IMR-90 (cell line): ENCODE results near the gene HCRTR2. TPM values are rescaled to one million over a fixed set of nuclear protein-coding genes. Genes with fewer than 3 reads are reported as not detected.

ENCODE experiments used
- ATAC-seq: fragments of 200-7000 bp; cut with Tn5 transposase; 2 replicates; pipeline ENCODE4 v1.9.1; 2020; ENCODE audit warnings: low read depth, mild to moderate bottlenecking, moderate library complexity
- BruUV-seq: library from RNA; stranded (reverse); fragments of 400-500 nt; replicated peaks from 2 replicates; lab custom pipeline; 2021; lab: Mats Ljungman, UMichigan
- CTCF ChIA-PET: fragments of 300-600 bp; formaldehyde crosslinking; extraction: SDS; loops from one replicate; lab custom pipeline; 2021; ENCODE audit warnings: antibody characterized with exemption; lab: Yijun Ruan, JAX
- POLR2A ChIA-PET: fragments of 300-600 bp; sonication (Branson Sonifier 250); formaldehyde crosslinking; loops from one replicate; lab custom pipeline; 2022; ENCODE audit warnings: antibody characterized with exemption; ENCODE audit not compliant: unreplicated experiment; lab: Charles Lee
- DNase-seq: peaks from one replicate; pipeline ENCODE4 v3.0.0; 2013
- H2AFZ ChIP-seq: replicated peaks from 2 replicates; pipeline ENCODE3; 2013; ENCODE audit warnings: low read length, mild to moderate bottlenecking; ENCODE audit not compliant: poor library complexity
- H2AK5ac ChIP-seq: 2 replicates; pipeline ENCODE4 v1.6.1; 2013; ENCODE audit warnings: low read depth, low read length, inconsistent platforms
- H2AK9ac ChIP-seq: replicated peaks from 2 replicates; pipeline ENCODE3; 2013; ENCODE audit warnings: mild to moderate bottlenecking, low read depth, low read length, moderate library complexity; ENCODE audit not compliant: poor library complexity
- H2BK120ac ChIP-seq: 2 replicates; pipeline ENCODE4 v1.6.1; 2013; ENCODE audit warnings: low read depth, low read length, inconsistent platforms
- H2BK15ac ChIP-seq: 3 replicates; pipeline ENCODE4 v1.6.1; 2013; ENCODE audit warnings: low read depth, low read length, inconsistent platforms
- H2BK20ac ChIP-seq: 2 replicates; pipeline ENCODE4 v1.6.1; 2013; ENCODE audit warnings: low read depth, mild to moderate bottlenecking, inconsistent platforms, low read length, moderate library complexity
- H2BK5ac ChIP-seq: 2 replicates; pipeline ENCODE4 v1.6.1; 2013; ENCODE audit warnings: mild to moderate bottlenecking, low read depth, low read length, inconsistent platforms; ENCODE audit not compliant: poor library complexity, severe bottlenecking
- H3K14ac ChIP-seq: replicated peaks from 2 replicates; pipeline ENCODE4 v1.6.1; 2013; ENCODE audit warnings: low read depth, low read length, inconsistent platforms
- H3K18ac ChIP-seq: 2 replicates; pipeline ENCODE4 v1.6.1; 2013; ENCODE audit warnings: low read depth, low read length, control low read depth
- H3K23ac ChIP-seq: 2 replicates; pipeline ENCODE4 v1.6.1; 2013; ENCODE audit warnings: low read depth, low read length, inconsistent platforms
- H3K27ac ChIP-seq: 2 replicates; pipeline ENCODE4 v1.5.1; 2013; ENCODE audit warnings: mild to moderate bottlenecking, control low read depth, low read length; ENCODE audit not compliant: insufficient read depth
- H3K27me3 ChIP-seq: 2 replicates; pipeline ENCODE4 v1.6.1; 2013; ENCODE audit warnings: low read length; ENCODE audit not compliant: control insufficient read depth, insufficient read depth
- H3K36me3 ChIP-seq: 2 replicates; pipeline ENCODE4 v1.6.1; 2013; ENCODE audit warnings: low read length, mixed read lengths; ENCODE audit not compliant: control insufficient read depth, insufficient read depth
- H3K4ac ChIP-seq: 2 replicates; pipeline ENCODE4 v1.6.1; 2013; ENCODE audit warnings: low read depth, low read length, inconsistent platforms
- H3K4me1 ChIP-seq: 2 replicates; pipeline ENCODE4 v1.6.1; 2013; ENCODE audit warnings: low read length, mixed read lengths; ENCODE audit not compliant: control insufficient read depth, insufficient read depth
- H3K4me2 ChIP-seq: 2 replicates; pipeline ENCODE4 v1.6.1; 2013; ENCODE audit warnings: low read depth, mild to moderate bottlenecking, control low read depth, low read length, moderate library complexity
- H3K4me3 ChIP-seq: 2 replicates; pipeline ENCODE4 v1.5.1; 2013; ENCODE audit warnings: low read depth, mild to moderate bottlenecking, control low read depth, low read length, moderate library complexity; ENCODE audit not compliant: insufficient read depth
- H3K56ac ChIP-seq: 2 replicates; pipeline ENCODE4 v1.6.1; 2013; ENCODE audit warnings: low read length, inconsistent platforms; ENCODE audit not compliant: insufficient read depth; ENCODE audit errors: extremely low read depth
- H3K79me1 ChIP-seq, 2 experiments: 2 replicates each; pipeline ENCODE4 v1.6.1; 2013; ENCODE audit warnings: low read length in 2 of 2, inconsistent platforms in 1 of 2, low read depth in 1 of 2
- H3K9ac ChIP-seq: 2 replicates; pipeline ENCODE4 v1.6.1; 2013; ENCODE audit warnings: low read depth, low read length, control low read depth
- H3K9me1 ChIP-seq: 2 replicates; pipeline ENCODE4 v1.6.1; 2013; ENCODE audit warnings: low read length, inconsistent platforms; ENCODE audit not compliant: insufficient read depth
- H3K9me3 ChIP-seq: 2 replicates; pipeline ENCODE4 v1.6.1; 2013; ENCODE audit warnings: low read length; ENCODE audit not compliant: control insufficient read depth, insufficient read depth
- H4K20me1 ChIP-seq: 2 replicates; pipeline ENCODE4 v1.6.1; 2013; ENCODE audit warnings: low read length, inconsistent platforms; ENCODE audit not compliant: insufficient read depth
- H4K5ac ChIP-seq: 2 replicates; pipeline ENCODE4 v1.6.1; 2013; ENCODE audit warnings: mild to moderate bottlenecking, low read depth, low read length, control low read depth
- H4K8ac ChIP-seq, 2 experiments: 2 replicates each; pipeline ENCODE4 v1.6.1; 2013; ENCODE audit warnings: low read depth in 2 of 2, low read length in 2 of 2, control low read depth in 1 of 2, inconsistent platforms in 1 of 2
- H4K91ac ChIP-seq: 2 replicates; pipeline ENCODE4 v1.6.1; 2013; ENCODE audit warnings: low read depth, low read length, inconsistent platforms; ENCODE audit not compliant: insufficient read depth
- BHLHE40 ChIP-seq: fragments of 150-350 bp; IDR thresholded peaks from 2 replicates; pipeline ENCODE4 v1.6.1; 2016; ENCODE audit warnings: mild to moderate bottlenecking, low read depth, low read length
- CEBPB ChIP-seq: IDR thresholded peaks from 2 replicates; pipeline ENCODE4 v1.6.1; 2012; ENCODE audit warnings: low read depth, low read length, improper control_type of control experiment
- ELK1 ChIP-seq: fragments of 150-350 bp; IDR thresholded peaks from 2 replicates; pipeline ENCODE4 v1.6.1; 2016; ENCODE audit warnings: low read depth, mild to moderate bottlenecking, low read length, moderate library complexity, borderline replicate concordance
- FOS ChIP-seq: fragments of 150-350 bp; IDR thresholded peaks from 2 replicates; pipeline ENCODE4 v1.6.1; 2016; ENCODE audit warnings: low read depth, low read length
- MAFK ChIP-seq: IDR thresholded peaks from 2 replicates; pipeline ENCODE4 v1.6.1; 2012; ENCODE audit warnings: low read depth, low read length, improper control_type of control experiment
- NFE2L2 ChIP-seq: fragments of 150-350 bp; IDR thresholded peaks from 2 replicates; pipeline ENCODE4 v1.6.1; 2016; ENCODE audit warnings: low read depth, mild to moderate bottlenecking, low read length
- POLR2A ChIP-seq: IDR thresholded peaks from 2 replicates; pipeline ENCODE4 v1.6.1; 2012; ENCODE audit warnings: mild to moderate bottlenecking, low read depth, low read length
- RAD21 ChIP-seq: IDR thresholded peaks from 2 replicates; pipeline ENCODE4 v1.6.1; 2012; ENCODE audit warnings: low read length, improper control_type of control experiment
- RCOR1 ChIP-seq: IDR thresholded peaks from 2 replicates; pipeline ENCODE4 v1.6.1; 2012; ENCODE audit warnings: mild to moderate bottlenecking, low read length, improper control_type of control experiment; ENCODE audit not compliant: insufficient replicate concordance
- WGBS, 2 experiments: methylation state at CpG; one replicate each; pipeline versions ENCODE4 v1.1.5 to v1.1.7; 2013; ENCODE audit warnings: missing lambda C conversion rate in 2 of 2; ENCODE audit not compliant: insufficient read length in 1 of 2; ENCODE audit errors: extremely low coverage in 2 of 2; 5-methylcytosine and 5-hydroxymethylcytosine counted together
- dilution Hi-C: fragments of 300-500 bp; cut with HindIII; formaldehyde crosslinking; loops from one replicate; pipeline ENCODE4 v1.14.3; 2018; ENCODE audit warnings: low sequenced_read_pairs; ENCODE audit not compliant: unreplicated experiment
- in situ Hi-C: fragments of 300-500 bp; cut with MboI; formaldehyde crosslinking; loops from 3 replicates; pipeline ENCODE4 v1.14.3; 2019; ENCODE audit warnings: low sequenced_read_pairs, inconsistent platforms, mixed read lengths
- intact Hi-C: fragments of 100-400 bp; cut with micrococcal nuclease; formaldehyde crosslinking; loops from 2 replicates; pipeline ENCODE4 v1.10.0; 2022
- polyA plus RNA-seq, 3 experiments: library from polyadenylated mRNA; depleted of rRNA; stranded (reverse); fragments of >200 nt; gene quantifications; 2 replicates each; pipeline ENCODE4 v1.2.3, GENCODE V29; 2012; ENCODE audit warnings: low replicate concordance in 1 of 3
- total RNA-seq: library from RNA; depleted of rRNA; stranded (reverse); fragments of >200 nt; gene quantifications from 2 replicates; pipeline ENCODE4 v1.2.3, GENCODE V29; 2012

HCRTR2 gene
- total and polyA plus RNA-seq, 2 of the 4 experiments (the other 2 are of a cell fraction): not detected

- H4K20me1 ChIP-seq: no peaks in the 10 kb centered on the region
- CTCF ChIA-PET: interaction anchor here (0.6 to 0.7 kb wide), 3 partner anchors 458 to 903 kb away, joined by 4 to 10 read pairs (median 8); no protein-coding TSS in a partner anchor
- no peak overlapping the region for H3K4me2 ChIP-seq
- DNase-seq: no peak
- H3K27ac ChIP-seq: no peak overlapping the region
- dilution Hi-C loops: no loop called here
- H3K36me3 ChIP-seq: no peaks in the 10 kb centered on the region
- no peaks in the 10 kb centered on the region for H3K9me1 ChIP-seq
- no peak overlapping the region for H2AK5ac ChIP-seq
- H2AFZ ChIP-seq: no peak overlapping the region
- ATAC-seq: no peak
- intact Hi-C loops: no loop called here
- no peak overlapping the region for H4K91ac ChIP-seq
- no peak overlapping the region for H3K14ac ChIP-seq
- H3K23ac ChIP-seq: no peak overlapping the region
- no peaks in the 10 kb centered on the region for H3K9me3 ChIP-seq
- no peak overlapping the region for H2BK20ac ChIP-seq
- POLR2A ChIA-PET: no interaction called here
- H3K56ac ChIP-seq: no peak overlapping the region
- no peak overlapping the region for H2BK120ac ChIP-seq
- H3K4me1 ChIP-seq: no peaks in the 10 kb centered on the region
- in situ Hi-C loops: no loop called here
- WGBS, 2 experiments: no CpG with 5 or more reads among the region's 3 CpGs
- no peaks in the 10 kb centered on the region for H3K79me1 ChIP-seq
- no TSS peak for BruUV-seq
- H3K4me3 ChIP-seq: no peak overlapping the region
- no peak overlapping the region for H4K5ac ChIP-seq
- no peak overlapping the region for H2AK9ac ChIP-seq
- peaks cover 2% of the 10 kb centered on the region; the same call in 1 of the 2 replicates for H3K27me3 ChIP-seq
- TF ChIP-seq FOS (no peak), BHLHE40 (no peak), RCOR1 (no peak), NFE2L2 (no peak), MAFK (no peak), ELK1 (no peak), CEBPB (no peak), RAD21 (no peak), POLR2A (no peak)
- H2BK5ac ChIP-seq: no peak overlapping the region
- no peak overlapping the region for H3K18ac ChIP-seq
- no peak overlapping the region for H3K9ac ChIP-seq
- H3K4ac ChIP-seq: no peak overlapping the region
- no peak overlapping the region for H2BK15ac ChIP-seq
- no peak overlapping the region for H4K8ac ChIP-seq
These were observed 34.5 kb downstream of the HCRTR2 start for GRCh38 chr6:55208478-55209458.
